Activated CD8-positive, alpha-beta memory T cell treated with anti-CD3 and anti-CD28 coated beads, Interleukin-2, amount 10 ng/mL, durations not matched to agents 7 days and 5 days (primary cell): ENCODE measurements around the gene CFAP61. TPM values are rescaled to one million over a fixed set of nuclear protein-coding genes. Genes with fewer than 3 reads are reported as not detected.

Source experiments
- ATAC-seq: fragments of 150-1000 bp; cut with Tn5 transposase; one replicate; pipeline ENCODE4 v1.10.0; 2021; ENCODE audit warnings: moderate library complexity
- CTCF ChIA-PET: fragments of 350-600 bp; sonication (Branson Sonifier 250); formaldehyde crosslinking; loops from one replicate; lab custom pipeline; 2021; ENCODE audit warnings: antibody characterized with exemption; lab: Charles Lee
- DNase-seq: peaks from one replicate; pipeline ENCODE4 v3.0.0-alpha.2; 2020
- H3K27ac Mint-ChIP-seq: one replicate; pipeline ENCODE4 v1.8.0; 2021; ENCODE audit warnings: mild to moderate bottlenecking, mixed read lengths
- H3K27me3 Mint-ChIP-seq: one replicate; pipeline ENCODE4 v1.8.0; 2021; ENCODE audit warnings: mixed read lengths
- H3K36me3 Mint-ChIP-seq: one replicate; pipeline ENCODE4 v1.8.0; 2021; ENCODE audit warnings: mild to moderate bottlenecking, mixed read lengths
- H3K4me1 Mint-ChIP-seq: one replicate; pipeline ENCODE4 v1.8.0; 2021; ENCODE audit warnings: mixed read lengths
- H3K4me3 Mint-ChIP-seq: one replicate; pipeline ENCODE4 v1.8.0; 2021; ENCODE audit warnings: mild to moderate bottlenecking, moderate library complexity, mixed read lengths
- H3K9me3 Mint-ChIP-seq: one replicate; pipeline ENCODE4 v1.8.0; 2022; ENCODE audit warnings: low read depth, mixed read lengths
- total RNA-seq, 2 experiments: library from RNA; stranded (reverse); gene quantifications; one replicate each; pipeline ENCODE4 v1.2.3, GENCODE V29; 2021

CFAP61 gene
- total RNA-seq, 2 experiments from 2014 or later = not detected

DNA sequence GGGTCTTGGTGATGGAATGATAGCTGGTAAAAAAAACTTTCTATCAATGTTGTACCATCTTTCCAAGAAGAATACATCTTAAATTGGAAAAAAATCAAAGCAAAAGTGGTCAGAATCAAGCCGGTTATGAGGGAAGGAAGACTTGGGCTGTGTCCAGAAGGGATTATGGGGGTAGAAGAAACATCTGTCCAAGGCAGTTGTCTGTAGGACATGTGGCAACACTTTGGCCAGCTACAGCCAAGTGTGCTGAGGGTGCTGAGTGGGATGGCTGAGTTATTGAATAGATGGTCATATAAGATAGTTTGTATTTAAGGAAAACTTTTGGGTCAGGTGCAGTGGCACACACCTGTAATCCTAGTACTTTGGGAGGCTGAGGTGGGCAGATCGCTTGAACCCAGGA is 354.0 kb downstream of the CFAP61 start:
- H3K27ac Mint-ChIP-seq = no peak overlapping the region
- CTCF ChIA-PET = no interaction called here
- ATAC-seq (no peak), DNase-seq (no peak)
- no peaks in the 10 kb centered on the region for H3K9me3 Mint-ChIP-seq
- no peaks in the 10 kb centered on the region for H3K27me3 Mint-ChIP-seq
- H3K36me3 Mint-ChIP-seq = no peaks in the 10 kb centered on the region
- H3K4me3 Mint-ChIP-seq = no peak overlapping the region
- peaks cover 2% of the 10 kb centered on the region for H3K4me1 Mint-ChIP-seq

DNA sequence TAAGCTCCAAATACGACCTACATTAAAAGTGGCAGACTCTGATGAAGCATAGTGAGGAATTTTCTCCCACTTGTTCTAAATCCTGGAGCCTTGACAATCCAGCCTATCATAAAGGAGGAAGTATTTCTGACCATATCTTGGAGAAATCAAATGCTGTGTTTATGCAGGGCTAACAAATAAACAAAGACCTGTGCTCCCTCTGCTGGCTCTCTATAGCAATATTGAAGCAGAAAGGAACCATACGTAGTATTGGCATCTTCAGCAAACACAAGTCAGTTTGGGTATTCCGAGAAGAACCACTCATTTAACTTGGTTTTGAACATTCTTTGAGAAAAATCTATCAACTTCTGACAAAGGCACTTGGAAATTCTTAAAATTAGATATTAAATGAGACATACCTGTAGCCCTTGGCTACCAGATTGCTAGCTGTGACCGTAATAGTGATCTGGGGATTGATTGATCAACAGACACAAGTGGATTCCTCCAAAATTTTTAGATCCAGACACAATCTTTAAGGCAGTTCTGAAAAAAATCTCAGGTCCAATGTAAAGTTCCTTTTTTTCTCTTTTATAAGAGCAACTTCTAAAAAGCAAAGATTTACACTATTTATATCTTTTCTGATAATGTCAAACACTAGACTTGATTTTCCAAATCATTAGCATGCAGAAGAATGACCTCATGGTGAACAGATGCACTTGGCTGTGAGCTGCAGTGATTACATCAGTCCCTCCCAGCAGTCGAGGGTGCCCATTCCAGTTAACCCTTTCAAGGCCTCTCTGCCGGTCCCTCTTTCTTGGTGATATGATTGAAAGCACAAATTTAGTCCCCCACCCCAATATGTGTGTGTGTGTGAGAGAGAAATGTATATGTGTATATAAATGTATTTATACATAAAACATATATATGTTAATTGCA is 355.8 kb downstream of the CFAP61 start:
- CTCF ChIA-PET = no interaction called here
- Mint-ChIP-seq H3K4me3 (no peak overlapping the region), H3K27me3 (no peaks in the 10 kb centered on the region), H3K9me3 (no peaks in the 10 kb centered on the region), H3K4me1 (peaks cover 4% of the 10 kb centered on the region), H3K27ac (no peak overlapping the region), H3K36me3 (no peaks in the 10 kb centered on the region)
- ATAC-seq = no peak
- no peak for DNase-seq

DNA sequence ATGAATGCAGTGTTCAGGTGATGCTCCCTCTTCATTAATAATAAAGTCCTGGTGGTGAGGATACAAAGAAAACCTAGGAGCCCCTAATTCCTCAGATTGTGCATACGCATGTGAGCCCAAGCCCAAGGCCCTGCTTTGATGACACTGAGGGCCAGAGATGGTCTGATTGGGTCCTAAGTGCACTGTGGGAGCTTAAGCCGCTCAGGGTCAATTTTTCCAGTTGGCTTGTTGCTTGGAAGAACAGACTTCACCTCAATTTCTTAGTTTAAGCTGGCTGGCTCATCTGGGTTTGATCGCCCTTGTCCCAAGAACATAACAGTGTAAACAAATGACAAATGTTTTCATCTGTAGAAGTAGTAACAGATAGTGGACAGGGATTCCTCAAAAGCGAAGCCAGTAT is 357.0 kb downstream of the CFAP61 start:
- Mint-ChIP-seq H3K4me3 (no peak overlapping the region), H3K9me3 (no peaks in the 10 kb centered on the region), H3K27ac (no peak overlapping the region), H3K36me3 (no peaks in the 10 kb centered on the region), H3K4me1 (peaks cover 4% of the 10 kb centered on the region), H3K27me3 (no peaks in the 10 kb centered on the region)
- CTCF ChIA-PET = no interaction called here
- ATAC-seq = no peak
- no peak for DNase-seq

Other genes starting within 250 kb of the CFAP61 start
- gene NAA20, start 35.2 kb upstream of the CFAP61 start, total RNA-seq = 10 to 100 TPM; 49.1 to 64.5 TPM
- gene CRNKL1, start 66 bp upstream of the CFAP61 start, total RNA-seq = 10 to 100 TPM; 17.8 to 25.0 TPM